Retina (tissue), 1 donor: Measurements from ENCODE around the gene ARL11.
"Not testable (repeated sequence)": the region's sequence is repeated elsewhere in the genome, so short reads cannot be mapped to it uniquely, and the experiment has no call there.

Experiments used
- DNase-seq: peaks from one replicate; pipeline ENCODE4 v3.0.0-alpha.2; 2016

Gene ARL11

GRCh38 chr13:49627831-49628652 is at the start of gene ARL11:
Gene ARL11 (plus strand): TSS chr13:49628507. CDS start chr13:49630448, 1,941 bp downstream.
- peak; percentile 16 for DNase-seq

- DNase-seq, result no peak
Measured at GRCh38 chr13:49579501-49579900, 48.8 kb upstream of the ARL11 start.

- DNase-seq, result no peak
Measured at GRCh38 chr13:49580980-49581680, 47.2 kb upstream of the ARL11 start.

- no peak for DNase-seq
Measured at GRCh38 chr13:49584771-49585182, 43.5 kb upstream of the ARL11 start.

- DNase-seq, result peak; percentile 93
Measured at GRCh38 chr13:49585220-49586157, 42.8 kb upstream of the ARL11 start, which contains the start of gene RCBTB1. Gene RCBTB1 (minus strand): TSS chr13:49585558. CDS start chr13:49567279, 18,279 bp downstream.

- no peak for DNase-seq
Measured at GRCh38 chr13:49586717-49587116, 41.6 kb upstream of the ARL11 start.

- DNase-seq, result no peak
Measured at GRCh38 chr13:49587311-49587847, 40.9 kb upstream of the ARL11 start.

- DNase-seq, result not testable (repeated sequence)
Measured at GRCh38 chr13:49590714-49591113, 37.6 kb upstream of the ARL11 start.

GRCh38 chr13:49593876-49594275 is 34.4 kb upstream of the ARL11 start:
- DNase-seq, result not testable (repeated sequence)

- no peak for DNase-seq
Measured at GRCh38 chr13:49594576-49594975, 33.7 kb upstream of the ARL11 start.

- no peak for DNase-seq
Measured at GRCh38 chr13:49596221-49596620, 32.1 kb upstream of the ARL11 start.

- no peak for DNase-seq
Measured at GRCh38 chr13:49597043-49597641, 31.2 kb upstream of the ARL11 start.

GRCh38 chr13:49602005-49602404 is 26.3 kb upstream of the ARL11 start:
- DNase-seq, result no peak

GRCh38 chr13:49602615-49603014 is 25.7 kb upstream of the ARL11 start:
- not testable (repeated sequence) for DNase-seq

- DNase-seq, result no peak
Measured at GRCh38 chr13:49604570-49604969, 23.7 kb upstream of the ARL11 start.

- DNase-seq, result peak; percentile 78
Measured at GRCh38 chr13:49606747-49607648, 21.3 kb upstream of the ARL11 start.

- DNase-seq, result no peak
Measured at GRCh38 chr13:49607761-49608160, 20.5 kb upstream of the ARL11 start.

- no peak for DNase-seq
Measured at GRCh38 chr13:49608651-49609331, 19.5 kb upstream of the ARL11 start.

GRCh38 chr13:49610176-49610575 is 18.1 kb upstream of the ARL11 start:
- DNase-seq, result no peak

GRCh38 chr13:49612042-49612441 is 16.3 kb upstream of the ARL11 start:
- not testable (repeated sequence) for DNase-seq
